ENCODE measurements around the gene OR7A17.

- TF ChIP-seq CTCF (conservative IDR thresholded peaks at IDR 0.05; ENCODE audit: low read length) (no peak), EZH2phosphoT487 (IDR thresholded peaks at IDR 0.05; ENCODE audit: borderline replicate concordance) (no peak)
Observed at GRCh38 chr19:14837391-14837790, 48.5 kb downstream of the OR7A17 start.
